Osteoblast (primary cell): Measurements from ENCODE around the gene MIA2. TPM values are rescaled to one million over a fixed set of nuclear protein-coding genes. Genes with fewer than 3 reads are reported as not detected.
"Not testable (repeated sequence)": the region's sequence is repeated elsewhere in the genome, so short reads cannot be mapped to it uniquely, and the experiment has no call there.

Source experiments
- DNase-seq: peaks from one replicate; pipeline ENCODE4 v3.0.0; 2011; ENCODE audit warnings: low spot score, mixed read lengths; ENCODE audit not compliant: insufficient read length; ENCODE audit errors: missing footprints
- H2AFZ ChIP-seq: 2 replicates; pipeline ENCODE4 v1.6.0; 2011; ENCODE audit warnings: mild to moderate bottlenecking, low read length
- H3K27ac ChIP-seq: 2 replicates; pipeline ENCODE4 v1.5.1; 2011; ENCODE audit warnings: mild to moderate bottlenecking, low read depth, low read length, moderate library complexity
- H3K27me3 ChIP-seq: 2 replicates; pipeline ENCODE4 v1.6.0; 2012; ENCODE audit warnings: mild to moderate bottlenecking, control low read depth, inconsistent platforms, low read length, moderate library complexity; ENCODE audit not compliant: insufficient read depth
- H3K36me3 ChIP-seq: 2 replicates; pipeline ENCODE4 v1.5.1; 2011; ENCODE audit warnings: mild to moderate bottlenecking, low read length, control low read depth, moderate library complexity; ENCODE audit not compliant: insufficient read depth
- H3K4me1 ChIP-seq: 2 replicates; pipeline ENCODE4 v1.5.1; 2011; ENCODE audit warnings: mild to moderate bottlenecking, low read length, control low read depth, moderate library complexity; ENCODE audit not compliant: insufficient read depth
- H3K4me2 ChIP-seq: 2 replicates; pipeline ENCODE4 v1.6.0; 2011; ENCODE audit warnings: mild to moderate bottlenecking, low read length; ENCODE audit not compliant: insufficient read depth
- H3K4me3 ChIP-seq: fragments of 200-600 bp; sonication (generic); 3 replicates; pipeline ENCODE4 v1.5.1; 2012; ENCODE audit warnings: mild to moderate bottlenecking, low read length, inconsistent platforms; ENCODE audit not compliant: insufficient read depth
- H3K79me2 ChIP-seq: 2 replicates; pipeline ENCODE4 v1.6.0; 2012; ENCODE audit warnings: mild to moderate bottlenecking, low read length, control low read depth, inconsistent platforms; ENCODE audit not compliant: insufficient read depth
- H3K9me3 ChIP-seq: 2 replicates; pipeline ENCODE4 v1.5.1; 2011; ENCODE audit warnings: low read depth, low read length, control low read depth
- H4K20me1 ChIP-seq: 2 replicates; pipeline ENCODE4 v1.6.0; 2012; ENCODE audit warnings: mild to moderate bottlenecking, low read length, control low read depth; ENCODE audit not compliant: insufficient read depth
- CTCF ChIP-seq: IDR thresholded peaks from 2 replicates; pipeline ENCODE4 v1.5.1; 2011; ENCODE audit warnings: mild to moderate bottlenecking, low read depth, low read length, moderate library complexity; ENCODE audit errors: extremely low read depth
- total RNA-seq: library from RNA; depleted of rRNA; stranded (reverse); fragments of >200 nt; gene quantifications from 2 replicates; pipeline ENCODE4 v1.2.3, GENCODE V29; 2012

The MIA2 gene
- total RNA-seq, 1 donor = 25.0 TPM

- Histone ChIP-seq H3K4me2 (no peak overlapping the region), H2AFZ (no peak overlapping the region), H3K4me3 (no peak overlapping the region), H3K27me3 (no peaks in the 10 kb centered on the region), H4K20me1 (no peaks in the 10 kb centered on the region), H3K79me2 (no peaks in the 10 kb centered on the region), H3K36me3 (peaks cover 24% of the 10 kb centered on the region), H3K9me3 (no peaks in the 10 kb centered on the region), H3K27ac (no peak overlapping the region), H3K4me1 (no peaks in the 10 kb centered on the region)
- DNase-seq = no peak
- TF ChIP-seq CTCF = no peak
These were observed 46.7 kb upstream of the MIA2 start for GRCh38 chr14:39186941-39187525.

- Histone ChIP-seq H3K4me1 (no peaks in the 10 kb centered on the region), H3K4me3 (no peak overlapping the region), H4K20me1 (no peaks in the 10 kb centered on the region), H3K4me2 (no peak overlapping the region), H3K79me2 (no peaks in the 10 kb centered on the region), H3K36me3 (no peaks in the 10 kb centered on the region), H3K27me3 (no peaks in the 10 kb centered on the region), H3K9me3 (no peaks in the 10 kb centered on the region), H3K27ac (no peak overlapping the region), H2AFZ (no peak overlapping the region)
- no peak for TF ChIP-seq CTCF
- DNase-seq = no peak
These were observed 29.8 kb upstream of the MIA2 start for GRCh38 chr14:39203659-39204606.

GRCh38 chr14:39207430-39207829 lies 26.3 kb upstream of the MIA2 start:
- H3K4me2 ChIP-seq, H3K4me3 ChIP-seq, H3K9me3 ChIP-seq, H3K36me3 ChIP-seq, DNase-seq, H4K20me1 ChIP-seq, H3K27ac ChIP-seq, H2AFZ ChIP-seq, H3K27me3 ChIP-seq, H3K79me2 ChIP-seq, H3K4me1 ChIP-seq: not testable (repeated sequence)

GRCh38 chr14:39211109-39211741 lies 22.5 kb upstream of the MIA2 start:
- Histone ChIP-seq H3K4me1 (no peaks in the 10 kb centered on the region), H3K4me3 (no peak overlapping the region), H3K4me2 (no peak overlapping the region), H3K9me3 (no peaks in the 10 kb centered on the region), H3K27me3 (no peaks in the 10 kb centered on the region), H3K27ac (no peak overlapping the region), H2AFZ (no peak overlapping the region), H3K36me3 (no peaks in the 10 kb centered on the region), H4K20me1 (no peaks in the 10 kb centered on the region), H3K79me2 (no peaks in the 10 kb centered on the region)
- DNase-seq = no peak
- no peak for TF ChIP-seq CTCF
